Measurements from ENCODE around the gene FANCE.

The FANCE gene

DNA sequence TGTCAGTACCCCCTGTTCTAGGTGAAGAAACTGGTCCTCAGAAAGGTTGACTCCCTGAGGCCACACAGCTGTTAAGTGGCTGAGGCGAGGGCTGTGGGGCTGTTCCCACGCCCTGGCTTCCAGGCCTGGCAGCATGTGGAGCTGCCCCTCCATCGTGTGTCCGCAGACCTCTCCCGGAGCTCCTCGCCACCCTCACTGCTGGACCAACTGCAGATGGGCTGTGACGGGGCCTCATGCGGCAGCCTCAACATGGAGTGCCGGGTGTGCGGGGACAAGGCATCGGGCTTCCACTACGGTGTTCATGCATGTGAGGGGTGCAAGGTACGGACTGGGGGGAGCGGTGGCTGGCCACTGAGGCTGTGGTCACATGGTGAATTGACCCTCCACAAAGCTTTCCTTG, 32.2 kb upstream of the FANCE start:
- TF ChIP-seq, protein P1, sequence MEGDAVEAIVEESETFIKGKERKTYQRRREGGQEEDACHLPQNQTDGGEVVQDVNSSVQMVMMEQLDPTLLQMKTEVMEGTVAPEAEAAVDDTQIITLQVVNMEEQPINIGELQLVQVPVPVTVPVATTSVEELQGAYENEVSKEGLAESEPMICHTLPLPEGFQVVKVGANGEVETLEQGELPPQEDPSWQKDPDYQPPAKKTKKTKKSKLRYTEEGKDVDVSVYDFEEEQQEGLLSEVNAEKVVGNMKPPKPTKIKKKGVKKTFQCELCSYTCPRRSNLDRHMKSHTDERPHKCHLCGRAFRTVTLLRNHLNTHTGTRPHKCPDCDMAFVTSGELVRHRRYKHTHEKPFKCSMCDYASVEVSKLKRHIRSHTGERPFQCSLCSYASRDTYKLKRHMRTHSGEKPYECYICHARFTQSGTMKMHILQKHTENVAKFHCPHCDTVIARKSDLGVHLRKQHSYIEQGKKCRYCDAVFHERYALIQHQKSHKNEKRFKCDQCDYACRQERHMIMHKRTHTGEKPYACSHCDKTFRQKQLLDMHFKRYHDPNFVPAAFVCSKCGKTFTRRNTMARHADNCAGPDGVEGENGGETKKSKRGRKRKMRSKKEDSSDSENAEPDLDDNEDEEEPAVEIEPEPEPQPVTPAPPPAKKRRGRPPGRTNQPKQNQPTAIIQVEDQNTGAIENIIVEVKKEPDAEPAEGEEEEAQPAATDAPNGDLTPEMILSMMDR (conservative IDR thresholded peaks at IDR 0.05; ENCODE audit: low read depth, low read length), result no peak
- H3K4me3 ChIP-seq (ENCODE audit: low read depth, low read length), result no peak overlapping the region
- DNase-seq (ENCODE audit: low read depth), result no peak

DNA sequence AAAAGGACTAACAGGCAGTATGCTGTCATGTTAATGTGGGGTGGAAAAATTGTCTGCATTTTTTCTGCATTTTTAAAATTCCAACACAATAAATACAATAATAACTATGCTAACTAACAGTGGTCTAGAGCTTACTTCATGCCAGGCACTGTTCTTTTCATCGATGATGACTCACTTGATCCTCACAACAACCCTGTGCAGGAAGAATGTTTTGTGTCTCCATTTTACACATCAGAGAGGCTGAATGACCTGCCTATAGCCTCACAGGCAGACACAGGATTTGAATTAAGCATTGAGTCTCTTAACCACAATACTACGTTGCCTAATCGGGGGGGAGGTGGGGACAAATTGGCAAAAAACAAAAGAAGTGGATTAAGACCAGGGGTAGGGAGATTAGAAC, 26.9 kb upstream of the FANCE start:
- DNase-seq (ENCODE audit: low read depth), result peak; percentile 97
- TF ChIP-seq, protein P1 (conservative IDR thresholded peaks at IDR 0.05; ENCODE audit: low read depth, low read length), result no peak
- no peak overlapping the region for H3K4me3 ChIP-seq (ENCODE audit: low read depth, low read length)

DNA sequence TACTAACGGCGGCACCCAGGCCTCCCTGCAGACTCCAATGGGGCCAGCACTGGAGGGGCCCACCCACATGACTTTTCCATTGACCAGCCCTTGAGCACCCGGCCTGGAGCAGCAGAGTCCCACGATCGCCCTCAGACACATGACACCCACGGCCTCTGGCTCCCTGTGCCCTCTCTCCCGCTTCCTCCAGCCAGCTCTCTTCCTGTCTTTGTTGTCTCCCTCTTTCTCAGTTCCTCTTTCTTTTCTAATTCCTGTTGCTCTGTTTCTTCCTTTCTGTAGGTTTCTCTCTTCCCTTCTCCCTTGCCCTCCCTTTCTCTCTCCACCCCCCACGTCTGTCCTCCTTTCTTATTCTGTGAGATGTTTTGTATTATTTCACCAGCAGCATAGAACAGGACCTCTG, 26.1 kb upstream of the FANCE start:
- no peak overlapping the region for H3K4me3 ChIP-seq (ENCODE audit: low read depth, low read length)
- no peak for DNase-seq (ENCODE audit: low read depth)
- TF ChIP-seq, protein P1 (conservative IDR thresholded peaks at IDR 0.05; ENCODE audit: low read depth, low read length), result no peak

DNA sequence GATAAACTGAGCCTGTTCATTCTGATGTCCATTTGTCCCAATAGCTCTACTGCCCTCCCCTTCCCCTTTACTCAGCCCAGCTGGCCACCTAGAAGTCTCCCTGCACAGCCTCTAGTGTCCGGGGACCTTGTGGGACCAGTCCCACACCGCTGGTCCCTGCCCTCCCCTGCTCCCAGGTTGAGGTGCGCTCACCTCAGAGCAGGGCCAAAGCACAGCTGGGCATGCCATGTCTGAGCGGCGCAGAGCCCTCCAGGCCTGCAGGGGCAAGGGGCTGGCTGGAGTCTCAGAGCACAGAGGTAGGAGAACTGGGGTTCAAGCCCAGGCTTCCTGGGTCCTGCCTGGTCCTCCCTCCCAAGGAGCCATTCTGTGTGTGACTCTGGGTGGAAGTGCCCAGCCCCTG, 24.7 kb upstream of the FANCE start:
- no peak overlapping the region for H3K4me3 ChIP-seq (ENCODE audit: low read depth, low read length)
- DNase-seq (ENCODE audit: low read depth), result no peak
- TF ChIP-seq, protein P1 (conservative IDR thresholded peaks at IDR 0.05; ENCODE audit: low read depth, low read length), result no peak

DNA sequence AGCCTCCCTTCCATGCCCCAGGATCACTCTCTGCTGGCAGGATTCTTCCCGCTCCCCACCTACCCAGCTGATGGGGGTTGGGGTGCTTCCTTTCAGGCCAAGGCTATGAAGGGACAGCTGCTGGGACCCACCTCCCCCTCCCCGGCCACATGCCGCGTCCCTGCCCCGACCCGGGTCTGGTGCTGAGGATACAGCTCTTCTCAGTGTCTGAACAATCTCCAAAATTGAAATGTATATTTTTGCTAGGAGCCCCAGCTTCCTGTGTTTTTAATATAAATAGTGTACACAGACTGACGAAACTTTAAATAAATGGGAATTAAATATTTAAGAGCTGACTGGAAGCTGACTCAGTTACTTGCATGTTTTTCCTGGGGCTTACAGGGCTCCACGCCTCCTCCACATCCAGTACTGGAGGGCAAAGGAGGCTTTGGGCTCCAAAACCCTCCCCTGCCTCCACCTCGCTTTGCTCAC, 24.3 kb upstream of the FANCE start:
- DNase-seq (ENCODE audit: low read depth), result peak; percentile 69

DNA sequence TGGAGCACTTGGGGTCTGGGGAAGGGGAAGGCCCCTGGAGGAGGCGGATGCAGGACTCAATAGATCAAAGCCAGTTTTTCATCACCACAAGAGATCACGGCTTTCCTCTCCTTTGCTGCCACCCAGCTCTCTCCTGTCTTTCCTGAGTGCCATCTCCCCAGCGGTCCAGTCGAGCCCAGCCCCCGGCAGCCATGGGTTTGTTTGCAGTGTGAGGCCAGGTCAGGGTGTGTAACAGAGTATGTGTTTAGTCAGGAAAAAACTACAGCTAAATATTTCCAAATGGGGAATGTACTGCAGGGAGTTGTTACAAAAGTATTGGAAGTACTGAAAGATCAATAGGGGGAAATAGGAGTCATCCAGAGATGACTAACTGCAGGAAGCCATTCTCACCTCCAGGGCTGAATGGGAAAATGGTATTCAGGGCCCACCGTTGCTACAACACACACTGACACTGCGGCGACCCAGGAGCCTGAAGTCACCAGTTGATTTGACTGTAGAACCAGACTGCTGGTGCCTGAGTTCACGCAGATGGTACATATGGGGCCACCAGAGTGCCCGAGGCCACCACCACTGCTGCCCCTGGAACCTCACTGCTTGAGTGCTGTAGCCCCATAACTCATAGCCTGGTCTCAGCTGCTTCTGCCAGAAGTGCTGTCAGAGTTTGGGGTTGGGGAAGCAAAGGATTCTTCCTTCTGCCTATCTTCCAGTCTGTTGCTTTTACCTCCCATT, 23.6 kb upstream of the FANCE start:
- H3K4me3 ChIP-seq (ENCODE audit: low read depth, low read length), result no peak overlapping the region
- peak; percentile 18 for DNase-seq (ENCODE audit: low read depth)
- TF ChIP-seq, protein P1 (conservative IDR thresholded peaks at IDR 0.05; ENCODE audit: low read depth, low read length), result no peak

More for the DNA sequence above, 24.3 kb upstream of the FANCE start:
- TF ChIP-seq, protein P1 (conservative IDR thresholded peaks at IDR 0.05; ENCODE audit: low read depth, low read length), result no peak
- H3K4me3 ChIP-seq (ENCODE audit: low read depth, low read length), result no peak overlapping the region

DNA sequence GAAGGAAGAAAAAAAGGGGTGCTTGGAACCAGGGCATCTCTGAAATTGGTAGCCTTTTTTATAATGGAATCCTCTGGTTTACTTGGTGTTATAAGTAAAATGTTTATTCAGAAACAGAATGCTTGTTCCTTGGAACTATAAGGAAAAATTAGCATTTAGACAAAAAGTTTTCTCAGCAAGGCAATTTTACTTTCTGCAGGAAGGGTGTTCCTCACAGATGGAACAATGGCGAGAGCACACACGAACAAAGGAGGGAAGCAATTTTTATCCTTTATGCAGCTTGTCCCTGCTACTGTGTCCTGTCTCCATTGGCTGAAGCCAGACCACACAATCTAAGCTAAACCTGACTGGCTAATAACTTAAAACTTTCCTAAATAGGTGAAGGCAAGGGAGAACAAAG, 22.7 kb upstream of the FANCE start:
- no peak overlapping the region for H3K4me3 ChIP-seq (ENCODE audit: low read depth, low read length)
- no peak for DNase-seq (ENCODE audit: low read depth)
- TF ChIP-seq, protein P1 (conservative IDR thresholded peaks at IDR 0.05; ENCODE audit: low read depth, low read length), result no peak
